GM12878 (cell line): ENCODE results near the gene ANTXR1. TPM values are rescaled to one million over a fixed set of nuclear protein-coding genes. Genes with fewer than 3 reads are reported as not detected.

Experiments
- ATAC-seq: fragments of 200-7000 bp; cut with Tn5 transposase; 3 replicates; pipeline ENCODE4 v1.9.1; 2020; ENCODE audit warnings: mild to moderate bottlenecking, moderate library complexity
- BruUV-seq: library from RNA; stranded (reverse); fragments of 400-500 nt; replicated peaks from 2 replicates; lab custom pipeline; 2021; lab: Mats Ljungman, UMichigan
- CTCF ChIA-PET: fragments of 300-600 bp; sonication (Branson Sonifier 250); formaldehyde crosslinking; extraction: SDS; loops from one replicate; lab custom pipeline; 2021; ENCODE audit warnings: inconsistent platforms; lab: Yijun Ruan, JAX
- POLR2A ChIA-PET: fragments of 350-600 bp; formaldehyde crosslinking; extraction: SDS; loops from one replicate; lab custom pipeline; 2021; ENCODE audit warnings: inconsistent platforms; lab: Charles Lee
- RAD21 ChIA-PET: fragments of 300-600 bp; sonication (Branson Sonifier 250); formaldehyde crosslinking; loops from one replicate; lab custom pipeline; 2023; ENCODE audit warnings: antibody characterized with exemption; ENCODE audit not compliant: unreplicated experiment; lab: Charles Lee
- SMC1A ChIA-PET: fragments of 300-600 bp; sonication (Branson Sonifier 250); formaldehyde crosslinking; loops from one replicate; lab custom pipeline; 2023; ENCODE audit not compliant: unreplicated experiment, uncharacterized antibody; lab: Charles Lee
- DNase-seq: peaks from one replicate; pipeline ENCODE4 v3.0.0-alpha.2; 2011; ENCODE audit warnings: low read depth, low spot score
- FAIRE-seq: peaks from 3 replicates; lab custom pipeline; 2011; peaks lifted over from hg19 to GRCh38; lab: Jason Lieb, UNC
- H2AFZ ChIP-seq: 2 replicates; pipeline ENCODE4 v1.6.0; 2011; ENCODE audit warnings: low read depth, low read length, control low read depth; ENCODE audit not compliant: control insufficient read depth
- H3K27ac ChIP-seq: 2 replicates; pipeline ENCODE4 v1.5.1; 2011; ENCODE audit warnings: control low read depth; ENCODE audit not compliant: control insufficient read depth, insufficient read depth
- H3K27me3 ChIP-seq, 2 experiments: replicated peaks in 1 of 2; 2 replicates each; pipeline versions ENCODE4 v1.6.0 to v1.6.1; 2011; ENCODE audit warnings: low read length in 1 of 2; ENCODE audit not compliant: control insufficient read depth in 2 of 2, insufficient read depth in 2 of 2
- H3K36me3 ChIP-seq, 2 experiments: 2 replicates each; pipeline ENCODE4 v1.5.1; 2011; ENCODE audit warnings: low read length in 1 of 2; ENCODE audit not compliant: control insufficient read depth in 2 of 2, insufficient read depth in 2 of 2
- H3K4me1 ChIP-seq: 2 replicates; pipeline ENCODE4 v1.6.1; 2011; ENCODE audit warnings: mild to moderate bottlenecking, low read length, moderate library complexity, mixed read lengths; ENCODE audit not compliant: control insufficient read depth, insufficient read depth
- H3K4me2 ChIP-seq: 2 replicates; pipeline ENCODE4 v1.6.0; 2011; ENCODE audit warnings: control low read depth; ENCODE audit not compliant: control insufficient read depth, insufficient read depth
- H3K4me3 ChIP-seq: fragments of 200-600 bp; sonication (generic); 2 replicates; pipeline ENCODE4 v1.5.1; 2016
- H3K79me2 ChIP-seq: 2 replicates; pipeline ENCODE4 v1.6.0; 2011; ENCODE audit warnings: low read length; ENCODE audit not compliant: control insufficient read depth, insufficient read depth
- H3K9ac ChIP-seq: 2 replicates; pipeline ENCODE4 v1.8.0; 2011; ENCODE audit warnings: low read length, control low read depth, mixed read lengths; ENCODE audit not compliant: control insufficient read depth, insufficient read depth
- H3K9me3 ChIP-seq: replicated peaks from 3 replicates; pipeline ENCODE4 v1.5.1; 2011; ENCODE audit warnings: mild to moderate bottlenecking, low read length; ENCODE audit not compliant: control insufficient read depth, insufficient read depth
- H4K20me1 ChIP-seq: 2 replicates; pipeline ENCODE4 v1.6.0; 2011; ENCODE audit not compliant: control insufficient read depth, insufficient read depth
- CUX1 ChIP-seq: IDR thresholded peaks from 2 replicates; pipeline ENCODE4 v1.6.1; 2012; ENCODE audit warnings: improper control_type of control experiment, low read depth, low read length; ENCODE audit not compliant: insufficient replicate concordance
- SKIL ChIP-seq: fragments of 450-650 bp; IDR thresholded peaks from 2 replicates; pipeline ENCODE4 v1.6.1; 2017; ENCODE audit warnings: mild to moderate bottlenecking, low read depth, inconsistent platforms; ENCODE audit not compliant: poor library complexity, severe bottlenecking
- SMC3 ChIP-seq: IDR thresholded peaks from 2 replicates; pipeline ENCODE4 v1.6.1; 2011; ENCODE audit warnings: low read length, improper control_type of control experiment, borderline replicate concordance
- WGBS: methylation state at CpG from one replicate; pipeline ENCODE4 v1.1.6; 2016; ENCODE audit warnings: low lambda C conversion rate; ENCODE audit not compliant: insufficient replicate concordance, insufficient coverage; ENCODE audit errors: missing lambda C conversion rate; 5-methylcytosine and 5-hydroxymethylcytosine counted together
- in situ Hi-C: fragments of 300-500 bp; cut with MboI; formaldehyde crosslinking; loops from 9 replicates; pipeline ENCODE4 v1.14.3; 2018; ENCODE audit warnings: mixed read lengths
- intact Hi-C: fragments of 100-400 bp; cut with micrococcal nuclease; formaldehyde crosslinking; loops from one replicate; pipeline ENCODE4 v1.14.2; 2022; ENCODE audit not compliant: unreplicated experiment
- polyA plus RNA-seq, 11 experiments: library from polyadenylated mRNA; depleted of rRNA in 4 of 11; unstranded in 6 of 11; stranded (reverse) in 5 of 11; fragments of >200 nt; fragmentation: Nextera tagmentation in 4 of 11; fragmentation: Illumina TruSeq in 1 of 11; extraction: Ambion mirVana in 4 of 11; extraction: Trizol in 1 of 11; gene quantifications; 1 replicate in 1 of 11; 2 replicates in 10 of 11; pipeline versions ENCODE4 v1.2.1 to v1.2.3, GENCODE V29; 2011 to 2016; ENCODE audit warnings: inconsistent platforms in 2 of 11, missing spikeins in 2 of 11, low read depth in 1 of 11
- total RNA-seq, 4 experiments: library from RNA; depleted of rRNA in 3 of 4; stranded (reverse); fragments of >200 nt in 3 of 4; fragmentation: Illumina TruSeq in 1 of 4; extraction: Trizol in 1 of 4; gene quantifications; 2 replicates each; pipeline versions ENCODE4 v1.2.1 to v1.2.3, GENCODE V29; 2013 to 2021
- TF ChIP-seq, protein P1 (sequence below): IDR thresholded peaks from 2 replicates; pipeline ENCODE4 v1.6.1; 2012; ENCODE audit warnings: mild to moderate bottlenecking, low read depth, low read length

Gene ANTXR1
- total and polyA plus RNA-seq, 10 of the 15 experiments (the other 5 are each of a cell fraction or from before 2014, with no cell fraction given): 0.09 to 0.26 TPM; not detected in 8

GRCh38 chr2:69022548-69022947 is 9.6 kb downstream of the ANTXR1 start:
- ChIA-PET RAD21 (no interaction called here), SMC1A (no interaction called here), CTCF (no interaction called here), POLR2A (no interaction called here)
- Histone ChIP-seq H4K20me1 (no peaks in the 10 kb centered on the region), H3K36me3 (no peaks in the 10 kb centered on the region), H2AFZ (no peak overlapping the region), H3K27ac (no peak overlapping the region), H3K4me1 (no peaks in the 10 kb centered on the region), H3K9ac (no peak overlapping the region), H3K79me2 (no peaks in the 10 kb centered on the region), H3K27me3 (peaks cover 2 to 3% of the 10 kb centered on the region in 2 experiments; a peak in 2 of 4 replicates), H3K4me3 (no peak overlapping the region), H3K4me2 (no peak overlapping the region), H3K9me3 (no peaks in the 10 kb centered on the region)
- intact Hi-C loops: no loop called here
- in situ Hi-C loops: loop anchor here (5.0 to 25.0 kb wide), 2 partner anchors 290 to 690 kb away; no protein-coding TSS in a partner anchor
- no peak for ATAC-seq
- DNase-seq: no peak
- 6% methylated on average over 1 of the region's 1 CpG for WGBS
- no peak for TF ChIP-seq CUX1
- TF ChIP-seq, protein P1, sequence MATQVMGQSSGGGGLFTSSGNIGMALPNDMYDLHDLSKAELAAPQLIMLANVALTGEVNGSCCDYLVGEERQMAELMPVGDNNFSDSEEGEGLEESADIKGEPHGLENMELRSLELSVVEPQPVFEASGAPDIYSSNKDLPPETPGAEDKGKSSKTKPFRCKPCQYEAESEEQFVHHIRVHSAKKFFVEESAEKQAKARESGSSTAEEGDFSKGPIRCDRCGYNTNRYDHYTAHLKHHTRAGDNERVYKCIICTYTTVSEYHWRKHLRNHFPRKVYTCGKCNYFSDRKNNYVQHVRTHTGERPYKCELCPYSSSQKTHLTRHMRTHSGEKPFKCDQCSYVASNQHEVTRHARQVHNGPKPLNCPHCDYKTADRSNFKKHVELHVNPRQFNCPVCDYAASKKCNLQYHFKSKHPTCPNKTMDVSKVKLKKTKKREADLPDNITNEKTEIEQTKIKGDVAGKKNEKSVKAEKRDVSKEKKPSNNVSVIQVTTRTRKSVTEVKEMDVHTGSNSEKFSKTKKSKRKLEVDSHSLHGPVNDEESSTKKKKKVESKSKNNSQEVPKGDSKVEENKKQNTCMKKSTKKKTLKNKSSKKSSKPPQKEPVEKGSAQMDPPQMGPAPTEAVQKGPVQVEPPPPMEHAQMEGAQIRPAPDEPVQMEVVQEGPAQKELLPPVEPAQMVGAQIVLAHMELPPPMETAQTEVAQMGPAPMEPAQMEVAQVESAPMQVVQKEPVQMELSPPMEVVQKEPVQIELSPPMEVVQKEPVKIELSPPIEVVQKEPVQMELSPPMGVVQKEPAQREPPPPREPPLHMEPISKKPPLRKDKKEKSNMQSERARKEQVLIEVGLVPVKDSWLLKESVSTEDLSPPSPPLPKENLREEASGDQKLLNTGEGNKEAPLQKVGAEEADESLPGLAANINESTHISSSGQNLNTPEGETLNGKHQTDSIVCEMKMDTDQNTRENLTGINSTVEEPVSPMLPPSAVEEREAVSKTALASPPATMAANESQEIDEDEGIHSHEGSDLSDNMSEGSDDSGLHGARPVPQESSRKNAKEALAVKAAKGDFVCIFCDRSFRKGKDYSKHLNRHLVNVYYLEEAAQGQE: no peak
- no peak for TF ChIP-seq SKIL
- TF ChIP-seq SMC3: no peak
- no TSS peak for BruUV-seq
- no peak for FAIRE-seq
